PFSK-1 (cell line): ENCODE measurements around the gene HCRT.

ENCODE experiments used
- FOXP2 ChIP-seq: optimal IDR thresholded peaks from 2 replicates; pipeline ENCODE3; 2011; ENCODE audit warnings: borderline replicate concordance, control low read depth, inconsistent platforms; ENCODE audit not compliant: insufficient read depth; ENCODE audit errors: extremely low read length, extremely low read depth
- POLR2AphosphoS5 ChIP-seq: IDR thresholded peaks from 2 replicates; pipeline ENCODE4 v1.6.1; 2012; ENCODE audit warnings: low read depth, mild to moderate bottlenecking, control low read depth, low read length, moderate library complexity
- REST ChIP-seq, 2 experiments: IDR thresholded peaks; 2 replicates each; pipeline versions ENCODE4 v1.6.1 to v1.8.0; 2011 to 2012; ENCODE audit warnings: low read depth in 2 of 2, low read length in 2 of 2, control low read depth in 1 of 2, inconsistent platforms in 1 of 2, mild to moderate bottlenecking in 1 of 2, moderate library complexity in 1 of 2; ENCODE audit not compliant: insufficient read depth in 1 of 2
- SIN3A ChIP-seq: IDR thresholded peaks from 2 replicates; pipeline ENCODE4 v1.6.1; 2012; ENCODE audit warnings: mild to moderate bottlenecking, low read length, moderate library complexity, borderline replicate concordance; ENCODE audit not compliant: insufficient read depth
- TAF1 ChIP-seq: IDR thresholded peaks from 2 replicates; pipeline ENCODE4 v1.6.1; 2012; ENCODE audit warnings: low read length, control low read depth, borderline replicate concordance; ENCODE audit not compliant: insufficient read depth

GRCh38 chr17:42146911-42147607 lies 38.2 kb downstream of the HCRT start:
- TF ChIP-seq POLR2AphosphoS5 (no peak), TAF1 (no peak), REST (IDR thresholded peaks at IDR 0.05; ENCODE audit: insufficient read depth in 1 of 2, low read depth in 2 of 2, low read length in 2 of 2) (no peak), SIN3A (no peak), FOXP2 (no peak)
